NCI-H82 (cell line): ENCODE data around the gene ERCC1.

Experiments
- DNase-seq: peaks from one replicate; lab custom pipeline; 2025; lab: John Stamatoyannopoulos, UW

Gene ERCC1

GRCh38 chr19:45405435-45406225, 18.1 kb downstream of the ERCC1 start:
- DNase-seq = peak; percentile 98

- DNase-seq = peak; percentile 95
Measured at GRCh38 chr19:45404557-45405434, 18.9 kb downstream of the ERCC1 start, which contains the start of gene PPP1R13L. TSS of gene PPP1R13L (minus strand) at chr19:45405069. CDS start at chr19:45398318, 6,751 bp downstream.

- DNase-seq = peak; percentile 89
Measured at GRCh38 chr19:45403781-45404556, 19.7 kb downstream of the ERCC1 start.

GRCh38 chr19:45403272-45403671, 20.4 kb downstream of the ERCC1 start:
- no peak for DNase-seq

GRCh38 chr19:45402298-45403061, 21.2 kb downstream of the ERCC1 start:
- DNase-seq = no peak

GRCh38 chr19:45401815-45402214, 21.9 kb downstream of the ERCC1 start:
- DNase-seq = no peak

- DNase-seq = no peak
Measured at GRCh38 chr19:45400192-45400591, 23.5 kb downstream of the ERCC1 start.

GRCh38 chr19:45395821-45396617, 27.7 kb downstream of the ERCC1 start:
- DNase-seq = no peak

- no peak for DNase-seq
Measured at GRCh38 chr19:45391871-45392665, 31.6 kb downstream of the ERCC1 start.

GRCh38 chr19:45391346-45391745, 32.4 kb downstream of the ERCC1 start:
- peak; percentile 69 for DNase-seq

GRCh38 chr19:45385392-45386221, 38.1 kb downstream of the ERCC1 start:
- no peak for DNase-seq

- DNase-seq = no peak
Measured at GRCh38 chr19:45382426-45382825, 41.3 kb downstream of the ERCC1 start.

GRCh38 chr19:45380107-45380506, 43.6 kb downstream of the ERCC1 start:
- peak; percentile 32 for DNase-seq

GRCh38 chr19:45376045-45376724, 47.5 kb downstream of the ERCC1 start:
- DNase-seq = no peak

GRCh38 chr19:45370410-45371204, 53.1 kb downstream of the ERCC1 start, which contains the start of gene ERCC2:
TSS of gene ERCC2 (minus strand) at chr19:45370573. CDS start at chr19:45370540, 33 bp downstream.
- DNase-seq = peak; percentile 99

GRCh38 chr19:45368737-45369340, 54.9 kb downstream of the ERCC1 start:
- DNase-seq = no peak

GRCh38 chr19:45368127-45368526, 55.6 kb downstream of the ERCC1 start:
- DNase-seq = no peak
